ENCODE measurements around the gene KIR2DL1.
"Not testable (repeated sequence)": the region's sequence is repeated elsewhere in the genome, so short reads cannot be mapped to it uniquely, and the experiment has no call there.

KIR2DL1 gene

DNA sequence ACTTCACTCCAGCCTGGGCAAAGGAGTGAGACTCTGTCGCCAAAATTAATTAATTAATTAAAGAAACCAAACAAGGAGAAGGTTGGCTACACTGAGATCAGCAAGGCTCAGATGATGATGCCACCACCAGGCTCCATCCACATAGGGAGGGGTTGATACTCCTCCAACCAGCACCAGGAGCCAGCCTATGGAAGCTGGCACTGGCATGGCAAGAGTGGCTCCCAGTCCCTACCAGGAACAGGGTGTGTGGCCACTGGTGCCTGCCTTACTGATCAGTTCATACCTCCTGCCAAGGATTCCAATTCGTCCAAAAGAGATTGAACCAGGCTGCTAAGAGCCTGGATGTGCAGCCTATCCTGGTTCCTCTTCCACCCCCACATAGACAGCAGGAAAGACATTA, 3.1 kb downstream of the KIR2DL1 start:
- DNase-seq: not testable (repeated sequence)

DNA sequence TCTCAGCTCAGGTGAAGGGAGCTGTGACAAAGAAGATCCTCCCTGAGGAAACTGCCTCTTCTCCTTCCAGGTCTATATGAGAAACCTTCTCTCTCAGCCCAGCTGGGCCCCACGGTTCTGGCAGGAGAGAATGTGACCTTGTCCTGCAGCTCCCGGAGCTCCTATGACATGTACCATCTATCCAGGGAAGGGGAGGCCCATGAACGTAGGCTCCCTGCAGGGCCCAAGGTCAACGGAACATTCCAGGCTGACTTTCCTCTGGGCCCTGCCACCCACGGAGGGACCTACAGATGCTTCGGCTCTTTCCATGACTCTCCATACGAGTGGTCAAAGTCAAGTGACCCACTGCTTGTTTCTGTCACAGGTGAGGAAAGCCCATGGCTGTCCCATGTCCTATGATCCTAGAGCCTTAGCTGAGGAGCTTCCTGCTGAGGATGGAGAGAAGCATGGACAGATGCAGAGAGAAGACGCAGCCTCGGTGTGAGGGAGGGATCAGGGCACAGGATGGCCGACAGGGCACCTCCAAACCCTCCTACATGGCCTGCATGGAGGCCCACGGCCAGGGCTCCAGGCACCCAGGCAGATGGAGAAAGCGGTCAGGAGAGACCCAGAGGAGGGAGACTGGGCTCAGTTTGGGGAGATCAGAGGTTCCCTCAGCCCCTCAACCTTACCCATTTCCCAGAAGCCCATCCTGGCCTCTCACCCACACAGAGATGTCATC, 5.7 kb downstream of the KIR2DL1 start:
- DNase-seq: not testable (repeated sequence)

DNA sequence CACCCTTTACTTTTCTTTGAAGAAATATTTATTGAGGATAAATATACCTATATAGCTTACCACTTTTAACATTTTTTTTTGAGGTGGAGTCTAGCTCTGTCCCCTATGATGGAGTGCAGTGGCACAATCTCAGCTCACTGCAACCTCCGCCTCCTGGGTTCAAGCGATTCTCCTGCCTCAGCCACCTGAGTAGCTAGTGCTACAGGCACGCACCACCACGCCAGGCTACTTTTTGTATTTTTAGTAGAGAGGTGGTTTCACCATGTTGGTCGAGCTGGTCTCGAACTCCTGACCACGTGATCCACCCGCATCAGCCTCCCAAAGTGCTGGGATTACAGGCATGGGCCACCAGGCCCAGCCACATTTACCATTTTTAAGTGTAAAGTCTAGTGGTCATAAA, 6.2 kb downstream of the KIR2DL1 start:
- DNase-seq: not testable (repeated sequence)

DNA sequence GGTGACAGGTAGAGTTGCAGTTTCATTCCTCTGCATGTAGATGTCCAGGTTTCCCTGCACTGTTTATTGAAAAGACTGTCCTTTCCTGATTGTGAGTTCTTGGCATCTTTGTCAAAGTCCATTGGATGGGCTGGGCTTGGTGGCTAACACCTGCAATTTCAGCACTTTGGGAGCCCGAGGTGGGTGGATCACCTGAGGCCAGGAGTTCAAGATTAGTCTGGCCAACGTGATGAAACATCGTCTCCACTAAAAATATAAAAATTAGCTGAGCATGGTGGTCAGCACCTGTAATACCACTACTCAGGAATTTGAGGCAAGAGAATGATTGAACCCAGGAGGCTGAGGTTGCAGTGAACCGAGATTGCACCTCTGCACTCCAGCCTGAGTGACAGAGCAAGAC, 8.3 kb downstream of the KIR2DL1 start:
- not testable (repeated sequence) for DNase-seq

DNA sequence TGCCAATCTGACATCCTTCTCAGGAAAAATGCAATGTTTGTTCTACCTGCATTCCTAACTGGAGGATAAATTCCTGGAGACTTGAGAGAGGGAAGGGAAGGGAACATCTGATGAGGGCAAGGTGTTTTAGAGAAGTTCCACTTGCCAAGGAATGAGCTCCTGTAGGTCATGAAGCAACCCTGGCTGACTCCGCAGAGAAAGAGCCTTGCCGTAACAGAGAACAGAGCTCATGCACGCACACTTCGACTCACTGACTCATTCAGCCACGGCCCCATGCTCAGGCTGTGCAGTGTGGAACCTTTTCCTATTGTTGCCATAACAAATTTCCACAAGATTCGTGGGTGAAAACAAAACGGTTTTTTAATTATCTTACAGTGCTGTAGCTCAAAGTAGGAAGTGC, 9.3 kb downstream of the KIR2DL1 start:
- DNase-seq: not testable (repeated sequence)

DNA sequence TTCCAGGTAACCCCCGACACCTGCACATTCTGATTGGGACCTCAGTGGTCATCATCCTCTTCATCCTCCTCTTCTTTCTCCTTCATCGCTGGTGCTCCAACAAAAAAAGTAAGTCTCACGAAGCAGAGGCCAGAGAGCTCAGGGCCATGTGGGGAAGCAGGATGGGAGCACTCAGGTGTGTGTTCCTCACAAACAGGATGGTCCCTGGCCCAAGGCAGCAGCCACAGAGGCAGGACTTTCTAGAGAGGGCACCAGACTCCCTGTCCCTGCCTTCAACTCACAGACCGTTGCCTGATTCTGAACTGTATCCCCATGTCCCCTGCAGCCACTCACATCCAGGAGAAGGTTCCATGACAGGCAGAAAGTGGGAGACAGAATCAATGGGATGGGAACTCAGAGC, 13.3 kb downstream of the KIR2DL1 start:
- DNase-seq: not testable (repeated sequence)

DNA sequence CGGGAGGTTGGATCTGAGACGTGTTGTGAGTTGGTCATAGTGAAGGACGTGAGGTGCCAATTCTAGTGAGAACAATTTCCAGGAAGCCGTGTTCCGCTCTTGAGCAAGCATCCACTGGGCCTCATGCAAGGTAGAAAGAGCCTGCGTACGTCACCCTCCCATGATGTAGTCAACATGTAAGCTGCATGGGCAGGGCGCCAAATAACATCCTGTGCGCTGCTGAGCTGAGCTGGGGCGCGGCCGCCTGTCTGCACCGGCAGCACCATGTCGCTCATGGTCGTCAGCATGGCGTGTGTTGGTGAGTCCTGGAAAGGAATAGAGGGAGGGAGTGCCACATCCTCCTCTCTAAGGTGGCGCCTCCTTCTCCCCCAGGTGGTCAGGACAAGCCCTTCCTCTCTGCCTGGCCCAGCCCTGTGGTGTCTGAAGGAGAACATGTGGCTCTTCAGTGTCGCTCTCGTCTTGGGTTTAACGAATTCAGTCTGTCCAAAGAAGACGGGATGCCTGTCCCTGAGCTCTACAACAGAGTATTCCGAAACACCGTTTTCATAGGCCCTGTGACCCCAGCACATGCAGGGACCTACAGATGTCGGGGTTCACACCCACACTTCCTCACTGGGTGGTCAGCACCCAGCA, 16.6 kb downstream of the KIR2DL1 start:
- DNase-seq: not testable (repeated sequence)

DNA sequence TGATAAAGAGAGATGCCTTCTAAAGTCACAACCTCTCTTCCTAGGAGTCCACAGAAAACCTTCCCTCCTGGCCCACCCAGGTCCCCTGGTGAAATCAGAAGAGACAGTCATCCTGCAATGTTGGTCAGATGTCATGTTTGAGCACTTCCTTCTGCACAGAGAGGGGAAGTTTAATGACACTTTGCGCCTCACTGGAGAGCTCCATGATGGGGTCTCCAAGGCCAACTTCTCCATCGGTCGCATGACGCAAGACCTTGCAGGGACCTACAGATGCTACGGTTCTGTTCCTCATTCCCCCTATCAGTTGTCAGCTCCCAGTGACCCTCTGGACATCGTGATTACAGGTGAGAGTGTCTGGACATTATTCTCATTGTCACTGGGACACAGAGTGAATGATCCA, 18.6 kb downstream of the KIR2DL1 start:
- not testable (repeated sequence) for DNase-seq

DNA sequence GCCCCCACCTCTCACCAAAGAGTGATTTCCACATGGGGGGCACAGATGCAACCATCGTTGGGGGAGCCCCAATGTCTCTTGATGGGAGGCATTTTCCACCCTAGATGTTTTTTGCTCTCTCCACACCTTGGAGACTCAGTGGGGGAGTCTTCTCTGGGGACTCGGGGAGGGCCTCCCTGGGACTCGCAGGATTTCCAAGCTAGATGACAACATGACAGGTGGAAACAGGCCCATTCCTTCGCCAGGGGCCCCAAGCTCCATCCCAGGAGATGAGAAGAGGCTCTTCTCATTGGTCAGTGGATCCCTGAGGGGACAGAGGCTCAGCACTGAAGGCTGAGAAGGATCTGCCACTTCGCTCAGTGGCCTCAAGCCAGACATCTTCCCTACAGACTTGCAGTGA, 21.1 kb downstream of the KIR2DL1 start:
- no peak for DNase-seq

DNA sequence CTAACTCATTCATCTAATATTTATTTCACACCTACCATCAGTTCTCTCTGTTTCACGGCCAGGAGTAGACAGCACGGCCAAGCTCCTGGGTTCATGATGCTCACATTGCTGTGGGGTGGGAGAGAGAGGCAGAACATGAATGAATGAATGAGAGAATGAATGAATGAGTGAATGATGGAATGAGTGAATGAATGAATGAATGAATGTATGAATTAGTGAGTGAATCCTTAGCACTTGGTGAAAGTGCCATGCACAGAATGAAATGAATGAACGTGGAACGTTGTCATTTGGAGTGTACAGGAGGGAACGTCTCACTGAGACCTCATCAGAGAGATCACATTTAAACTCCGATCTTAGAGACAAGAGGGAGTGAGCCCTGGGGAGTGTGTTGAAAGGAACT, 21.9 kb downstream of the KIR2DL1 start:
- DNase-seq: no peak

DNA sequence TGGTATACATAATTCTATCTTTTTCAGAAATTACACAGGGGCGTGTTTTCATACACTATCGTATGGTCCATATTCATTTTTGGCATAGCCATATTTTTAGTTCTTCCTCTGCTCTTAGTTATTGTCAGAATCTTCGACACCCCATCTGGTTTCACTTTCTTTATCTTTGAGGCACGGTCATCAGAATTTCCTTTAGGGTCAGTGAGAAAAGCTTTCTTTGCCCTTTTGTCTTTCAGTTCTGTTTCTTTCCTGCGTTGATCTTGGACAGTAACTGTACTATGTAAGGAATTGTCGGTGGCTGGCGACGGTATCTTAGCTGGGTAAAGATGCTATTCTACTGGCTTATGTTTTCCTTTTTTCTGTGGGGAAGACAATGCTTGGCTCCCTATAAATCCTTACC, 23.2 kb downstream of the KIR2DL1 start:
- no peak for DNase-seq

DNA sequence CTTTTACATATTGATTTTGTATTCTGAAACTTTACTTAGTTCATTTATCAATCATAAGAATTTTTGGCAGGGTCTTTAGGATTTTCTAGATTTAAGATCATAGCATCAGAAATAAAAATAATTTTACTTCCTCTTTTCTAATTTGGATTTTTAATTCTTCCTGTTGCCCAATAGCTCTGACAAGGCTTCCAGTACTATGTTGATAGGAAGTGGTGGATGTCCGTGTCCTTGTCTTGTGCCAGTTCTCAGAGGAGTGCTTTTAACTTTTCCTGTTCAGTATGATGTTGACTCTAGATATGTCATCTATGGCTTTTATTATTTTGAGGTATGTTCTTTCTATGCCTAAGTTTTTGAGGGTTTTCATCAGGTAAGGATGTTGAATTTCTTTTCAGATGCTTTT, 26.2 kb downstream of the KIR2DL1 start:
- no peak for DNase-seq

DNA sequence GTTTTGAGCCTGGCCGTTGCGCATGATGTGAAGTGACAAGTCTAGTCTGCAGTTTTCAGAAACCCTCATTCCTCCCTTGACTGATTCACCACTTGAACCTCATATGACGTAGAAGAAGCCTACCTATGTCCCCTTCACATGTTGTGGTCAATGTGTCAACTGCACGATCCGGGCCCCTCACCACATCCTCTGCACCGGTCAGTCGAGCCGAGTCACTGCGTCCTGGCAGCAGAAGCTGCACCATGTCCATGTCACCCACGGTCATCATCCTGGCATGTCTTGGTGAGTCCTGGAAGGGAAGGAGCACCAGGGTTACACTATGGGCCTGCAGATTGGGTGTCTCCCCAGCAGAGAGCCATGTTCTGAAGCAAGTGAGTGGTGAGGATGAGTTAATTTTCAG, 33.8 kb downstream of the KIR2DL1 start, which contains the start of gene KIR2DL4:
KIR2DL4 (plus strand) TSS at position 201 of the 400 bp plus-strand sequence; CDS start at position 243, 42 bp downstream.
- no peak for DNase-seq

DNA sequence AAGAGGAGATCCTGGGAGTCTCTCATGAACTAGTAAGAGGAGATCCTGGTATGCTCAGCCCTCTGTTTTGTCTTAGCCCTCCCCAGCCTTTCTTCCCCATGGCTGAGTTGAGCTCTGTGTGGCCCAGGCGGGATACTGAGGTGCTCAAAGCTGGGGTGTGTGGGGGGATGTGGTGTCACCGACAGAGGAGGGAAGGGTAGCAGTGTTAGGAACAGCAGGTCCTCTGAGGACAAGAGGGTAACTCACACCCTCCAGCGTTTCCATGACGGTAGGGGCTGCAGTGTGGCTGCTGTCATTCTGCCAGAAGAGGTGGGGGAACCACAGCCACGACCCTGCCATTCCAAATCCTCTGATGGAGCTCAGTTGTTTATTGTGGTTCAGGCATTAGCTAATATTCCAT, 34.5 kb downstream of the KIR2DL1 start:
- DNase-seq: no peak

DNA sequence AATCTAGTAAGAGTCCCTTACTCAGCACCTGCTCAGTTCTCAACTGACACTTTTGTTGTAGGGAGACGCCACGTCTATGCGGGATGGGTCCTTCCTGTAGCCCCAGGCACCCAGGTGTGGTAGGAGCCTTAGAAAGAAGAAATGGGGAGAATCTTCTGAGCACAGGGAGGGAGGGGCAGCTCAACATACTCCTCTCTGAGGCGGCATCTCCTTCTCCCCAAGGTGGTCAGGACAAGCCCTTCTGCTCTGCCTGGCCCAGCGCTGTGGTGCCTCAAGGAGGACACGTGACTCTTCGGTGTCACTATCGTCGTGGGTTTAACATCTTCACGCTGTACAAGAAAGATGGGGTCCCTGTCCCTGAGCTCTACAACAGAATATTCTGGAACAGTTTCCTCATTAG, 35.0 kb downstream of the KIR2DL1 start:
- no peak for DNase-seq

DNA sequence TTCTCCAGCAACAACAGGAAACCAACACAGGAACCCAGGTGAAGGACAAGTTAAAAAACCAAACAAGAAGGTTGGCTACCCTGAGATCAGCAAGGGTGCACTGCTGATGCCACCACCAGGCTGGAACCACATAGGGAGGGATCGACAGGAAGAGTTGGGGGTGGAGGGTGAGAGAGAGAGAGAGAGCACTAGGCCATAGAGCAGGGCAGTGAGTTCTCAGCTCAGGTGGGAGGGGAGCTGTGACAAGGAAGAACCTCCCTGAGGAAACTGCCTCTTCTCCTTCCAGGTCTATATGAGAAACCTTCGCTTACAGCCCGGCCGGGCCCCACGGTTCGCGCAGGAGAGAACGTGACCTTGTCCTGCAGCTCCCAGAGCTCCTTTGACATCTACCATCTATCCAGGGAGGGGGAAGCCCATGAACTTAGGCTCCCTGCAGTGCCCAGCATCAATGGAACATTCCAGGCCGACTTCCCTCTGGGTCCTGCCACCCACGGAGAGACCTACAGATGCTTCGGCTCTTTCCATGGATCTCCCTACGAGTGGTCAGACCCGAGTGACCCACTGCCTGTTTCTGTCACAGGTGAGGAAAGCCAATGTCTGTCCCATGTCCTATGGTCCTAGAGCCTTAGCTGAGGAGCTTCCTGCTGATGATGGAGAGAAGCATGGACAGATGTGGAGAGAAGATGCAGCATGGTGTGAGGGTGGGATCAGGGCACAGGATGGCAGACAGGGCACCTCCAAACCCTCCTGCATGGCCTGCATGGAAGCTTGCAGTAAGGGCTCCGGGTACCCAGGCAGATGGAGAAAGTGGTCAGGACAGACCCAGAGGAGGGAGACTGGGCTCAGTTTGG, 36.3 kb downstream of the KIR2DL1 start:
- no peak for DNase-seq

DNA sequence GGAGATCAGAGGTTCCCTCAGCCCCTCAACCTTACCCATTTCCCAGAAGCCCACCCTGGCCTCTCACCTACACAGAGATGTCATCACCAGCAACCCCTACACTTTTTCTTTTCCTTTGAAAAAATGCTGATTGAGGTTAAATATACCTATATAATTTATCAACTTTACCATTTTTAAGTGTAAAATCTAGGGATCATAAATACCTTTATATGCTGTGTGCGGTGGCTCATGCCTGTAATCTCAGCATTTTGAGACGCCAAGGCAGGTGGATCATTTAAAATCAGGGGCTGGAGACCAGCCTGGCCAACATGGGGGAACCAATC, 36.9 kb downstream of the KIR2DL1 start:
- DNase-seq: no peak

DNA sequence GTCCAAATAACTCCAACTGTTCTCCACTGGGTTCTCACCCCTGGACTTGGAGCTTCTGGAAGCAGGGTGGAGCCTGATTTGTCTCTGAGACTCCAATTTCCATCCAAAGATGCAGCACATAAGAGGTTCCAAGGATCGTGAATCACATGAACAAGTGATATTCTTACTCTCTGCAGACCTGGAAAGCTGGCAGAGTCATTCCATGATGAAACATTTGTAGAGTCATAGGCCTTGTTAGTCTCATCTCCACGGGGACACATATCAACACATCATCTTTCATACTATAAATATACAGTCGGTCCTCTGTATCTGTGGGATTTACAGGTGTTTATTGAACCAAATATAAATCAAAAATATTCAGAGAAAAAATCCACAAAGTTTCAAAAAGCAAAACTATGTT, 45.0 kb downstream of the KIR2DL1 start:
- not testable (repeated sequence) for DNase-seq

DNA sequence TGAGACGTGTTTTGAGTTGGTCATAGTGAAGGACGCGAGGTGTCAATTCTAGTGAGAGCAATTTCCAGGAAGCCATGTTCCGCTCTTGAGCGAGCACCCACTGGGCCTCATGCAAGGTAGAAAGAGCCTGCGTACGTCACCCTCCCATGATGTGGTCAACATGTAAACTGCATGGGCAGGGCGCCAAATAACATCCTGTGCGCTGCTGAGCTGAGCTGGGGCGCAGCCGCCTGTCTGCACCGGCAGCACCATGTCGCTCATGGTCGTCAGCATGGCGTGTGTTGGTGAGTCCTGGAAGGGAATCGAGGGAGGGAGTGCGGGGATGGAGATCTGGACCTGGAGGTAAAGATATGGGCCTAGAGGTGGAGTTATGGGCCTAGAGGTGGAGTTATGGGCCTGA, 46.7 kb downstream of the KIR2DL1 start, which contains the start of gene KIR3DL1:
KIR3DL1 (plus strand) TSS at position 218 of the 400 bp plus-strand sequence.
- not testable (repeated sequence) for DNase-seq

DNA sequence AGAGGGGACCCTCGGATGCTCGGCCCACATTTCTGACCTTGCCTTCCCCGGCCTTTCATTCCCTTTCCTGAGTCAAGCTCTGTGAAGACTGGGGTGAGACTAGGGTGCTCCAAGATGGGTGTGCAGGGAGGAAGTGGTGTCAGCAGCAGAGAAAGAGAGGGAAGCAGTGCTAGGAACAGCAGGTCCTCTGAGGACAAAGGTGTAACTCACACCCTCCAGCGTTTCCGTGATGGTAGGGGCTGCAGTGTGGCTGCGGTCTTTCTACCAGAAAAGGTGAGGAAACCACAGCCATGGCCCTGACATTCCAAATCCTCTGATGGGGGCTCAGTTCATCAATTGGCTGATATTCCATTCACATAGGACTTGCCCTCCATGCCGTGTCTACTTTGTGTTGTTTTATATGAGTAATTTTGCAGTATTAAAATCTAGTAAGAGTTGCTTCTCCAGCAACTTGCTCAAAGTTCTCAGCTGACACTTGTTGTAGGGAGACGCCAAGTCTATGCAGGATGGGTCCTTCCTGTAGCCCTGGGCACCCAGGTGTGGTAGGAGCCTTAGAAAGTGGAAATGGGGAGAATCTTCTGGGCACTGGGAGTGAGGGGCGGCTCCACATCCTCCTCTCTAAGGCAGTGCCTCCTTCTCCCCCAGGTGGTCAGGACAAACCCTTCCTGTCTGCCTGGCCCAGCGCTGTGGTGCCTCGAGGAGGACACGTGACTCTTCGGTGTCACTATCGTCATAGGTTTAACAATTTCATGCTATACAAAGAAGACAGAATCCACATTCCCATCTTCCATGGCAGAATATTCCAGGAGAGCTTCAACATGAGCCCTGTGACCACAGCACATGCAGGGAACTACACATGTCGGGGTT, 48.3 kb downstream of the KIR2DL1 start:
- no peak for DNase-seq

DNA sequence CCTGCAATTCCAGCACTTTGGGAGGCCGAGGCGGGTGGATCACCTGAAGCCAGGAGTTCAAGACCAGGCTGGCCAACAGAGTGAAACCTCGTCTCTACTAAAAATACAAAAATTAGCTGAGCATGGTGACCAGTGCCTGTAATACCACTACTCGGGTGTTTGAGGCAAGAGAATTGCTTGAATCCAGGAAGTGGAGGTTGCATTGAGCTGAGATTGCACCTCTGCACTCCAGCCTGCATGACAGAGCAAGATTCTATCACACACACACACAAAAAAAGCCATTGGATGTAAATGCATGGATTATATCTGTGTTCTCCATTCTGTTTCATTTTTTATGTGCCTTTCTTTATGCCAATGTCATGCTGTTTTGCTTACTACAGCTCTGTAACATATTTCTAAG, 54.8 kb downstream of the KIR2DL1 start:
- not testable (repeated sequence) for DNase-seq

DNA sequence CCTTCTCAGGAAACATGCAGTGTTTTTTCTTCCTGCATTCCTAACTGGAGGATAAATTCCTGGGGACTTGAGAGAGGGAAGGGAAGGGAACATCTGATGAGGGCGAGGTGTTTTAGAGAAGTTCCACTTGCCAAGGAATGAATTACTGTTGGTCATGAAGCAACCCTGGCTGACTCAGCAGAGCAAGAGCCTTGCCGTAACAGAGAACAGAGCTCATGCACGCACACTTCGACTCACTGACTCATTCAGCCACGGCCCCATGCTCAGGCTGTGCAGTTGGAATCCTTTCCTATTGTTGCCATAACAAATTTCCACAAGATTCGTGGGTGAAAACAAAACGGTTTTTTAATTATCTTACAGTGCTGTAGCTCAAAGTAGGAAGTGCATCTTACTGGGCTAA, 55.7 kb downstream of the KIR2DL1 start:
- DNase-seq: not testable (repeated sequence)

DNA sequence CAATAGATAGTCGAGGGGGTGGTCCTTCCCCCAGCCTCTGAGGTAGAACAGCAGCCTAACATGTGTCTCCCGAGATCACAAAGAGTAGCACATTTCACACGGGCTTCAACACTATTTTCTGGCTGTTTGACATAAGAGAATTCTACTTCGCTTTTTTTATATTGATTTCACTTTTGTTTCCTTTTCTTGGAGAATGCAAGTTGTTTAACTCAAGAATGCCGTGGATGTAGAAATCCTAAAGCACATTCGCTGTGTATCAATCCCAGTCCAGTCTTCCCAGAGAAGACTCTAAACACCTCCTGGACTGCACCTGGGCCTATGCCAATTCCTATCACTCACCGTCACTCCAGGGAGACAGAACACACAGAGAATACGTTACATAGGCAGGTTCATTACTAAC, 58.5 kb downstream of the KIR2DL1 start:
- not testable (repeated sequence) for DNase-seq

All from amniotic stem cell (primary cell).